Muscle layer of colon (tissue), 2 donors: Measurements from ENCODE around the gene NXT1.

Source experiments
- H3K27ac ChIP-seq: one replicate; pipeline ENCODE4 v1.7.0; 2013; ENCODE audit warnings: low read depth, mild to moderate bottlenecking, low read length, moderate library complexity
- H3K27me3 ChIP-seq, 2 donors: one replicate each; pipeline ENCODE4 v1.7.0; 2013; ENCODE audit warnings: low read length in 2 of 2, mild to moderate bottlenecking in 2 of 2; ENCODE audit not compliant: insufficient read depth in 2 of 2, control insufficient read depth in 1 of 2
- H3K36me3 ChIP-seq: one replicate; pipeline ENCODE4 v1.7.0; 2013; ENCODE audit warnings: mild to moderate bottlenecking, low read length; ENCODE audit not compliant: insufficient read depth
- H3K4me1 ChIP-seq: one replicate; pipeline ENCODE4 v1.7.0; 2013; ENCODE audit warnings: mild to moderate bottlenecking, low read length; ENCODE audit not compliant: insufficient read depth
- H3K4me3 ChIP-seq, 2 donors: one replicate each; pipeline ENCODE4 v1.7.0; 2013; ENCODE audit warnings: low read length in 2 of 2, low read depth in 1 of 2, mild to moderate bottlenecking in 1 of 2, moderate library complexity in 1 of 2
- H3K9ac ChIP-seq: one replicate; pipeline ENCODE4 v1.7.0; 2013; ENCODE audit warnings: low read length
- H3K9me3 ChIP-seq: one replicate; pipeline ENCODE4 v1.7.0; 2013; ENCODE audit warnings: mild to moderate bottlenecking, low read length
- donor health status: abdominal sarcoma.
- donor health status: Adenocarcinoma of cecum.

The NXT1 gene

DNA sequence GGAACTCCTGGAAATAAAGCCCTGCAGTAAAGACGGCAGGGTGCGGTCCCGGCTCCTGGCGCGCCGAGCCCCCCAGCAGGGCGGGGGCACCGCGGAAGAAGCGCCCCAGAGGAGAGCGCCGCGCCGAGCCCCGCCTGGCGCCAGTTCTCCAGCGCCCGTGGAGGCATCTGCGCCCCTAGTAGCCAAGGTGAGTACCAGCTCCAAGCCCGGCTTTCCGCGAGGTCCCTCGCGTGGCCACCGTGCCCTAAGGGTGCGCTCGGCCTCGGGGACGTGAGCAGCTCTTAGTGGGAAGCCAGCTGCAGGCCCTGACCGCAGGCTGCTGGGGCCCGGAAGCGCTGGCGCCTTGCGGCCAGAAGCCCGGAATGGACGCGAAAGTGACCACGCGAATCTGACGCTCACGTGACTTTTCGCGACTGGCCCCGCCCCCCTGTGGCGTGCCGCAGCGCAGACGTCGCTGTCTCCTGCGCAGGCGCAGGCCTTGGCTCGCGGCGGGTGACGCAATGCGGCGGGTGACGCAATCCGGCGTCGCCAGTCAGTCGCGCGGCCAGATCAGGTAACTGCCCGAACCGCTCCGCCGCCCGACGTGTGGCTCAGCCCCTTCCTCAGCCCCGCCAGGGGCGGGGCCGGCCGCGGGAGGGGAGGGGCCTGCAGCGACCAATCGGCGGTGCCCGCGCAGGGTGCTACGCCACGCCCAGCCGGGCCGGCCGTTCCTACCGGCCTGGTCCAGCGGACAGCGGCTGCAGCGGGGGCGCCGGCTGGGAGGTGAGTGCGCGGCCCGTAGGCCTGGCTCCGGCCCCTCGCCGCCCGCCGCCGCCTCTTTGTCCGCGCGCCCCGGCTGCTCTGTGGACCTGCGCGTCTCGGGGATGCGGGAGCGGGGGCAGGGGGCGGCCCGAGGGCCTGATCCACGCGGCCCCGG lies 11.1 kb downstream of the NXT1 start, which contains the start of gene GZF1:
Gene GZF1 (plus strand): TSS at position 707 of the 916 bp plus-strand sequence. CDS start 2,202 bp downstream, outside the sequence.
- Histone ChIP-seq H3K9me3 (no peaks in the 10 kb centered on the region), H3K36me3 (peaks cover 12% of the 10 kb centered on the region), H3K27me3 (no peaks in the 10 kb centered on the region), H3K4me1 (peaks cover 49% of the 10 kb centered on the region), H3K27ac (peak within 1 kb of the TSS; percentile 92), H3K9ac (peak within 1 kb of the TSS; percentile 89), H3K4me3 (peak within 1 kb of the TSS; percentile 75 to 80)

DNA sequence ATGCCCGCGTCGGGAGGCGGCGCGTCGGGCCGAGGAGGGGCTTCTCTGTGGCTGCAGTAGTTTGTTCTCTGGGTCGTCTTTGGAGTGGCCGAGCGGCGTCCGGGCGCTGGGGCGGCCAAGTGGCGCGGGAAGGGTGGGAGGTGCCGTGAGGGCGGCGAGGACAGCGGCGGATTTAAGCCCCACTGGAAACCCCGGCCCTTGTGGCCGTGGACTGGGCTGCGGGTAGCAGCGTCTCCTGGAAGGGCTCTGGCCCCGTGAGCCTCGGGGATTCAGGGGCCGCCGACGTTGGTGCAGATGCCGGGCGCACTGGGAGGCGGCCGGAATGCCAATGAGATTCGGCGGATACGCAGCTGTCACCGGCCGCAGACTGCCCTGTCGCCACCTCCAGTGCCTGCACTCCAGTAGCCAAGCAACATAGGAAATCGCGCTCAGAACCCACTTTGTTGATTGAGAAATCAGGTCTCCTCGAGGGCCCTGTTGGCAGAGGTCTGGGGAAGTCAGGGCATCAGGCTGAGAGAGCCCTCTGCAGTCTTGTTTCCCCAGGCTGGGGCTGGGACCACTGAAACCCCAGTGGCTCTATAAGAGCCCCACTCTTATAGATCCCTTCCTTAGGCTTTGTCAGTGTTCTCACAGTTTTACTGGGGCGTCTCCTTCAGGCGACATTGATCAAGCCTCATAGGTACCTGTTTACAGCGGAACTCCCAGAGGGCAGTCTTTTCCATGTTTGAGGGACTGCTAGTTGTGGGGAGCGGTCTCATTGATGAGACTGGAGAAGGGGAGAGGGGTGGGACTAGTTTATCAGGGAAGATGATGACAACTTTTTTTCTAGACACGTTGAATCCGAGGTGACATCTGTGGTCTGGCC lies 12.0 kb downstream of the NXT1 start:
- Histone ChIP-seq H3K9ac (peak overlapping the region; percentile 58), H3K27me3 (no peaks in the 10 kb centered on the region), H3K27ac (peak overlapping the region; percentile 73), H3K4me1 (peaks cover 46% of the 10 kb centered on the region), H3K4me3 (peak overlapping the region; percentile 68 to 80), H3K9me3 (no peaks in the 10 kb centered on the region), H3K36me3 (peaks cover 12% of the 10 kb centered on the region)

DNA sequence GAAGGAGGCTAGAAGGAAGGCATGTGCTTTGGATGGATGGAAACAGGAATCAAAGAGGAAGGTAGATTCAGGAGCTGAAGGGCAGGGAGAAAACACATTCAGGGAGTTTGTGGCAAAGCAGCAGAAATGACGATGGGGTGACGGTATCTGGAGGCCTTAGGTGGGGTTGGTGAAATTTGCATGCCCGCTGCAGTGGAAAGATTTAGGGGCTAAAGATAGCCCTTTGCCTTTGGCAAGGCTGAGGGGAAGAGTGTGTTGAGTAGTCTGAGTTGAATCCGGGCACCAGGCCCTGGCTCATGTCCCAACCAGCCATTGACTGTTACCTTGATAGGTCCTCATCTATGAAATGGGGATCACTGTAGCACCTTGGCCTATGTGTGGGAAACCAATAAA lies 12.7 kb downstream of the NXT1 start:
- Histone ChIP-seq H3K27ac (no peak overlapping the region), H3K9ac (peak overlapping the region; percentile 58), H3K27me3 (no peaks in the 10 kb centered on the region), H3K4me1 (peaks cover 46% of the 10 kb centered on the region), H3K4me3 (peak overlapping the region in 1 of 2 donors; percentile 68), H3K36me3 (peaks cover 12% of the 10 kb centered on the region), H3K9me3 (no peaks in the 10 kb centered on the region)

DNA sequence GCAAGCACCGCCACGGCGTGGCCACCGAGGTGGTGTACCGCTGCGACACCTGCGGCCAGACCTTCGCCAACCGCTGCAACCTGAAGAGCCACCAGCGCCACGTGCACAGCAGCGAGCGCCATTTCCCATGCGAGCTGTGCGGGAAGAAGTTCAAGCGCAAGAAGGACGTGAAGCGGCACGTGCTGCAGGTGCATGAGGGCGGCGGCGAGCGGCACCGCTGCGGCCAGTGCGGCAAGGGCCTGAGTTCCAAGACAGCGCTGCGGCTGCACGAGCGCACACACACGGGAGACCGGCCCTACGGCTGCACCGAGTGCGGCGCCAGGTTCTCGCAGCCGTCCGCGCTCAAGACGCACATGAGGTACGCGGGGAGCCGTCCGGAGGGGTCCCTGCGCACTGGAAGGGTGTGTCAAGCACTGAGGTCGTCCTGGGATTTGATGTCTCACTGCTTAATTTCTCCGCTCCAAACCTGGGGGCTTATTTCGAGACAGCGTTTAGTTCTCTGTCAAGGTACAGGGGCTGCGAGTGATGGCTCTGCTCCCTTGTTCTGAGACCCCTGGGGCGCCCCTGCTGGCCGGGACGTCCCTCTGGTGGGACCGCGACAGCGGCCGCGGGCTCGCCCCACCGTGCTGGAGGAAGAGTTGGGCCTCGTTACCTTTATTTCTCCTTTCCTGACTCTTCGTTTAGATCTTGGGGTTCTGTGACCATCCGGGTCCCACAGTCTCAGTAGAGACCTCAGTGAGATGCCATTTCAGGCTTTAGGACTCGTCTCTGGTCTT lies 15.0 kb downstream of the NXT1 start:
- no peak overlapping the region for H3K9ac ChIP-seq

DNA sequence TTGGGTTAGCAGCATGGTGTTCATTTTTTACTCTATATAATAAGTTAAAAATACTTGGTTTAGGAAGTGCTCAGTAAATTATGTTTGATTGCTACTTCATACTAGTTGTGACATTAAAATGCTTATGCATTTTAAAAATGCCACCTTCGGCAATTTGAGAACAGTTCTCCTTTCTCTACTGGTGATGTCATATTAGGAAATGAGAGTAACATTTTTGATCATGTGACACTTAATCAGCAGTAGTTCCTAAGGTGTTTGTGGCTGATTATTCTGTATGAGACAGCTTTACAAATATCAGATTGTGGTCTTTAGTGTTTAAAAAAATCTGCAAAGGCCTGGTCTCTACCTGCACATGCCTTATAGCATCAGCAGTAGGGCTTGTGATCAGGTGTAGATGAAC lies 15.8 kb downstream of the NXT1 start:
- Histone ChIP-seq H3K36me3 (peaks cover 40% of the 10 kb centered on the region), H3K27me3 (no peaks in the 10 kb centered on the region), H3K9ac (no peak overlapping the region), H3K27ac (no peak overlapping the region), H3K4me1 (peaks cover 28% of the 10 kb centered on the region), H3K9me3 (no peaks in the 10 kb centered on the region), H3K4me3 (no peak overlapping the region)

More for the DNA sequence above, 15.0 kb downstream of the NXT1 start:
- peaks cover 35% of the 10 kb centered on the region for H3K4me1 ChIP-seq
- no peak overlapping the region for H3K4me3 ChIP-seq
- H3K27me3 ChIP-seq = no peaks in the 10 kb centered on the region
- no peak overlapping the region for H3K27ac ChIP-seq
- peaks cover 32% of the 10 kb centered on the region for H3K36me3 ChIP-seq
- no peaks in the 10 kb centered on the region for H3K9me3 ChIP-seq

DNA sequence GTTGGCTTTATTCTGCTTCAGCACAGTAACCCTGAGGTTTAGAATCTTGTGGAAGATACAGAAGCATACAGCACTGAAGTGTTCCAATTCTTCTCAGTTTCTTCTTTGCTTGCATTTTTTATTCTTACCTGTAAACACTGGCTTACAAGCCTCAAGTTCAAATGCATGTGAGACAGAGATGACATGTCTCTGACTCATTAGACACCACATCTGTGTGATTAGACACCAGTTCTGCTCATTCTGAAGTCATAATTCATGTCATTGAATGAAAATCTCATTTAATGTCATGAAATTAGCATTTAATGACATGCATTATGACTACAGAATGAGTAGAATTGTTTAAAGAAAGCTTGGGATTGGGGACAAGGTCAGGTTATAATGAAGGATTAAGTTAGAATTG lies 17.2 kb downstream of the NXT1 start:
- Histone ChIP-seq H3K27me3 (no peaks in the 10 kb centered on the region), H3K9me3 (no peaks in the 10 kb centered on the region), H3K4me3 (no peak overlapping the region), H3K9ac (no peak overlapping the region), H3K27ac (no peak overlapping the region), H3K36me3 (peaks cover 48% of the 10 kb centered on the region), H3K4me1 (peaks cover 26% of the 10 kb centered on the region)

DNA sequence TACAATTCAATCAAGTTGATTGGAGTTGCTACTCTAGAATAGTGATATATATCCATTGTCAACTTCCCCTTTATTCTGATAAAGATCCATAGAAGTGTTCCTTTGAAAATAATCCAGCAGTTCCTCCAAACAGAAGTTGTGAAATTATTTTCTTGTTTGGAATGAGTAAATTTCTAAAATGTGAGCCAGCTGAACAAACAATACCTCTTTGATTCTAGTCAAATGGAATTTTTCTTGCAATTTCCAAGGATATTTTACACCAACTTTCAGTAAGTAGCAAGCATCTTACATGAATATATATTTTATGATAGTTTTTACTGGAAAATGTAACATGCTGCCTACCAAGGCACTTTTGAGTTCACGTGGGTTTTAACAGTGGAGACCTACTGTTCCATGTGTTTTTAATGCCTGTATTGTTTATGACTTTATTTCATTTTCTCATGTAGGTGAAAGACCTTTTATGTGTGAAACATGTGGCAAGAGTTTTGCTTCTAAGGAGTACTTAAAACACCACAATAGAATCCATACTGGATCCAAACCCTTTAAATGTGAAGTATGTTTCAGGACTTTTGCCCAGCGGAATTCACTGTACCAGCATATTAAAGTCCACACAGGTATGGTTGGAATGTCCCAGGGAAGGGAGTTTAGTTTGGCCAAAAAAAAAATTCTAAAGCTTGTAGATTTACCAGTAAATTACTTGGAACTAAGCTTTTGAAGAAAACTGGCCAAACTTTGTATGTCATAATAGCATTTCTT lies 17.9 kb downstream of the NXT1 start:
- Histone ChIP-seq H3K27ac (no peak overlapping the region), H3K36me3 (peaks cover 53% of the 10 kb centered on the region)

DNA sequence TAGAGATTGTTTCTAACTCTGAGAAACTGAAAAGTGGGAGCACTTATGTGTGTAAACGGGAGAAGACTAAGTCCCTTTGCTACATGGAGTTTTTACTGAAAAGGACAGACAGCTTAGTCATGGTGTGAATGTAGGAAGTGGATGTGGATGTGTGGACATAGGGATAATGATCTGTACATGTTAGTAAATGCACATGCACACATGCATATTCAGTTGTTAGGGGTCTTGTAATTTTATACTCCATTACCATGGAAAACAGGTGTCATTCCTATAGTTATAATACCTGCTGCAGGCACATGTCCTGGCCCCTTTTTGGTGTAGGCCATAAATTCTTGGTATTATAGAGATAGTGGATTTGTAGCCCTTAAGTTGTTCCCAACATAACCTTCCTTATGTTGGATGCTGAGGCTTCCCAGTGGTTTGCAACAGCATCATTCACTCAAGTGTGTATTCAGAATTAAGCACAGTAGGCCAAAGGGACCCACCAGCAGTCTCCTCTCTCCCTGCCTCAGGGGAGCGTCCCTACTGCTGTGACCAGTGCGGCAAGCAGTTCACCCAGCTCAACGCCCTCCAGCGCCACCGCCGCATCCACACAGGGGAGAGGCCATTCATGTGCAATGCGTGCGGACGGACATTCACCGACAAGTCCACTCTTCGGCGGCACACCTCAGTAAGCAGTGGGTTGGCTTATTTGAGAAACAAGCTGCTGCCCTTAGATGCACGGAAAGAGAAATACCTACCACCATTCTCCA lies 18.7 kb downstream of the NXT1 start:
- Histone ChIP-seq H3K4me3 (no peak overlapping the region), H3K36me3 (peaks cover 55% of the 10 kb centered on the region), H3K9me3 (no peaks in the 10 kb centered on the region), H3K27me3 (no peaks in the 10 kb centered on the region), H3K4me1 (peaks cover 17% of the 10 kb centered on the region), H3K27ac (no peak overlapping the region), H3K9ac (no peak overlapping the region)

More for the DNA sequence above, 17.9 kb downstream of the NXT1 start:
- no peaks in the 10 kb centered on the region for H3K27me3 ChIP-seq
- no peak overlapping the region for H3K9ac ChIP-seq
- H3K9me3 ChIP-seq = no peaks in the 10 kb centered on the region
- peaks cover 19% of the 10 kb centered on the region for H3K4me1 ChIP-seq
- H3K4me3 ChIP-seq = no peak overlapping the region

DNA sequence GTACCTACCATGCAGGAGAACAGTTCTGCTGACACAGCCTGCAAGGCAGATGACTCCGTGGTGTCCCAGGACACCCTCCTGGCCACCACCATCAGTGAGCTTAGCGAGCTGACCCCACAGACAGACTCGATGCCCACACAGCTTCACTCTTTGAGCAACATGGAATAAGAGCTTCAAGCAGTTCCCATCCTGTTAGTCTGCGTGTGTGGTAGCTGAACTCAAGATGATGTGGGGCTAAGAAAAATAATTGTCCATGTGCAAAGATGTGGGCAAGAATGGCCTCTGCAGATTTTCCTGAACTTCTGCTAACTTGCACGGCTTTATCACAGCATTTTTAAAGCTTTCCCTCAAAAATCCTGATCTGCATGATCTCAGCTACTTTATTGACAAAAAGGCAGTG lies 19.7 kb downstream of the NXT1 start:
- no peak overlapping the region for H3K9ac ChIP-seq
- H3K27me3 ChIP-seq = no peaks in the 10 kb centered on the region
- H3K27ac ChIP-seq = no peak overlapping the region
- peaks cover 45% of the 10 kb centered on the region for H3K36me3 ChIP-seq
- H3K4me3 ChIP-seq = no peak overlapping the region
- peaks cover 17% of the 10 kb centered on the region for H3K4me1 ChIP-seq
- no peaks in the 10 kb centered on the region for H3K9me3 ChIP-seq

DNA sequence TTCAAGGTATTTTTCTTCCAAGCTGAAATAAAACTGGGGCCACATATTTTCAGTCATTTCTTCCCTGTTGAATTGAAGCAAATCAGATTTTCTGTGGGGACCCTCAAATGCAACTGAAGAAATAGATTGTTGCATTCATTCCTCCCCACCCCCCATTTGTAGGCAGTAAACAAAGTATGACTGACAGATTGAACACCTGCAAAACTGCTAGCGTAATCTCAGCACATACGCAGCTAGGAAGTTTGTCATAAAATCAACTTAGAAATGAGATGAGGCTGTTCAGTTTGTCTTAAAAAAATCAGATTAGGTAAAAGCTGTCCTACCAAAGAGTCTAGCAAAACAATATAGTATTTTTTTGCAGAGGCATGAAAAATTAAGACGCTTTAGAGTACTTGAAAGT lies 20.3 kb downstream of the NXT1 start:
- H3K9me3 ChIP-seq = no peaks in the 10 kb centered on the region
- H3K27me3 ChIP-seq = no peaks in the 10 kb centered on the region
- H3K4me3 ChIP-seq = no peak overlapping the region
- H3K9ac ChIP-seq = no peak overlapping the region
- no peak overlapping the region for H3K27ac ChIP-seq
- H3K36me3 ChIP-seq = peaks cover 50% of the 10 kb centered on the region
- H3K4me1 ChIP-seq = peaks cover 13% of the 10 kb centered on the region
